Liver (tissue), 3 donors: Measurements from ENCODE around the gene SPTLC3.

ENCODE experiments used
- CTCF ChIP-seq: fragments of 150-350 bp; IDR thresholded peaks from 2 replicates; pipeline ENCODE4 v1.5.1; 2017; ENCODE audit warnings: improper control_type of control experiment, low read depth, low read length; ENCODE audit not compliant: missing input control
- FOXA1 ChIP-seq: IDR thresholded peaks from 2 replicates; pipeline ENCODE4 v1.6.1; 2016; ENCODE audit warnings: antibody characterized with exemption
- MAX ChIP-seq: IDR thresholded peaks from 2 replicates; pipeline ENCODE4 v1.6.1; 2016; ENCODE audit warnings: antibody characterized with exemption
- RAD21 ChIP-seq, 2 donors: IDR thresholded peaks; 2 replicates each; pipeline ENCODE4 v1.6.1; 2016; ENCODE audit warnings: antibody characterized with exemption in 2 of 2, mild to moderate bottlenecking in 2 of 2
- YY1 ChIP-seq: IDR thresholded peaks from 2 replicates; pipeline ENCODE4 v1.6.1; 2016; ENCODE audit warnings: antibody characterized with exemption, mild to moderate bottlenecking
- donor health status: healthy.
- donor health status: healthy.

- TF ChIP-seq RAD21 (IDR thresholded peaks at IDR 0.05): peak; percentile 84 to 89
- no peak for TF ChIP-seq MAX
- peak; percentile 70 for TF ChIP-seq CTCF
- TF ChIP-seq YY1: no peak
- no peak for TF ChIP-seq FOXA1
Observed at GRCh38 chr20:13105864-13106457, 97.2 kb downstream of the SPTLC3 start.
